Activated CD4-positive, alpha-beta T cell treated with anti-CD3 and anti-CD28 coated beads, Interleukin-2, amount 10 ng/mL, durations not matched to agents 7 days and 5 days (primary cell): Measurements from ENCODE around the gene DUXA. TPM values are rescaled to one million over a fixed set of nuclear protein-coding genes. Genes with fewer than 3 reads are reported as not detected.

Experiments
- total RNA-seq, 2 experiments: library from RNA; stranded (reverse); gene quantifications; one replicate each; pipeline ENCODE4 v1.2.3, GENCODE V29; 2021

Gene DUXA
- total RNA-seq, 2 experiments from 2014 or later = not detected

Other genes starting within 250 kb of the DUXA start
- gene USP29, start 47.5 kb downstream of the DUXA start, total RNA-seq = not detected
- not detected for gene ZIM3, start 22.3 kb downstream of the DUXA start, total RNA-seq
- gene ZNF264, start 24.0 kb upstream of the DUXA start, total RNA-seq = 10 to 100 TPM; 30.9 to 37.4 TPM
- gene AURKC, start 63.5 kb upstream of the DUXA start, total RNA-seq = 1 to 10 TPM in 1 of 2 experiments, under 1 TPM in 1; 0.81 to 1.9 TPM
- 10 to 100 TPM; 10.9 to 11.2 TPM for gene ZNF805, start 73.1 kb upstream of the DUXA start, total RNA-seq
- gene ZNF460, start 113.0 kb upstream of the DUXA start, total RNA-seq = 10 to 100 TPM; 41.3 to 45.0 TPM
- gene ZNF543, start 153.0 kb upstream of the DUXA start, total RNA-seq = 1 to 10 TPM; 8.7 to 9.1 TPM
- 1 to 10 TPM; 9.0 TPM for gene ZNF304, start 183.8 kb upstream of the DUXA start, total RNA-seq
- 10 to 100 TPM in 1 of 2 experiments, 1 to 10 TPM in 1; 9.0 to 10.3 TPM for gene TRAPPC2B, start 196.1 kb upstream of the DUXA start, total RNA-seq
- 1 to 10 TPM; 4.6 TPM for gene ZNF547, start 196.1 kb upstream of the DUXA start, total RNA-seq
- gene ZNF548, start 222.4 kb upstream of the DUXA start, total RNA-seq = 10 to 100 TPM; 29.1 to 31.8 TPM
- gene ZNF17, start 243.7 kb upstream of the DUXA start, total RNA-seq = 10 to 100 TPM; 14.3 to 15.7 TPM